Measurements from ENCODE around the gene SLC31A1.

DNA sequence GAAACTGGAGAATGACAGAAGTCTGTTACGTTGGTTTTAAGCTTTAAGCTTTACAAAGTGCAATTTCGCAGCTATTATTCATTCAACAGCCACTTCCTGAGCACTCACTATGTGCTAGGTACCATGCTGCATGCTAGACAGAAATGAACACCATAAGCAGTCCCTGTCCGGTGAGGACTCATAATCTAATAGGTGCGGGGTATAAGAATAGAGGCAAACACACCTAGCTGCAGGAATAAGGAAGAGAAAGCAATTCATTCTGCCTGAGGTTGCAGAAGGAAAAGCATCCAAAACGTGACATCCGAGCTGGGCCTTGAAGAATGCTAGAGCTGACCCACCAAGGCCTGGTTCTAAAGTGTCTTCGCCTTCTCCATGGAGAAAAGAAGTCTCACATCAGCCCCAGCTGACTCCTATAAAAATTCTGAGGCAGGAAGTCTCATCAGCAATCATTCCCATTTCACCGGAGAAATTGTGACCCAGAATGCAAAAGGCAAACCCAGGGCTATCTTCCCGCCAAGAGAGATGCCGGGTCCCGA, 809 bp upstream of the SLC31A1 start:
- no peak for TF ChIP-seq POLR2AphosphoS5 (IDR thresholded peaks at IDR 0.05)
- no peak for TF ChIP-seq EP300 (IDR thresholded peaks at IDR 0.05; ENCODE audit: low read depth)

All from transverse colon (tissue), 3 donors.